Natural killer cell (primary cell): ENCODE results near the gene CFAP57. TPM values are rescaled to one million over a fixed set of nuclear protein-coding genes. Genes with fewer than 3 reads are reported as not detected.

Source experiments
- ATAC-seq, 3 donors: fragments of 150-1000 bp in 2 of 3; fragments of 200-7000 bp in 1 of 3; cut with Tn5 transposase; 1 replicate in 1 of 3; 2 replicates in 2 of 3; pipeline ENCODE4 v1.10.0; 2021; ENCODE audit warnings: mild to moderate bottlenecking in 2 of 3, moderate library complexity in 2 of 3
- DNase-seq, 2 donors: peaks; one replicate each; pipeline versions ENCODE4 v3.0.0 to v3.0.0-alpha.2; 2013 to 2021; ENCODE audit warnings: mixed read lengths in 1 of 2
- H3K27ac ChIP-seq: one replicate; pipeline ENCODE4 v1.5.1; 2013; ENCODE audit warnings: mild to moderate bottlenecking, low read length
- H3K27me3 ChIP-seq: one replicate; pipeline ENCODE4 v1.6.1; 2013; ENCODE audit warnings: low read length; ENCODE audit not compliant: control insufficient read depth, insufficient read depth
- H3K36me3 ChIP-seq: one replicate; pipeline ENCODE4 v1.6.1; 2013; ENCODE audit warnings: low read length; ENCODE audit not compliant: control insufficient read depth, insufficient read depth
- H3K4me1 ChIP-seq: one replicate; pipeline ENCODE4 v1.6.1; 2013; ENCODE audit warnings: low read length; ENCODE audit not compliant: control insufficient read depth, insufficient read depth
- H3K4me3 ChIP-seq: one replicate; pipeline ENCODE4 v1.5.1; 2013; ENCODE audit warnings: low read length
- H3K9me3 ChIP-seq: one replicate; pipeline ENCODE4 v1.6.1; 2013; ENCODE audit warnings: low read length; ENCODE audit not compliant: control insufficient read depth, insufficient read depth
- H3K27ac Mint-ChIP-seq, 2 donors: one replicate each; pipeline ENCODE4 v1.8.0; 2022; ENCODE audit warnings: mild to moderate bottlenecking in 2 of 2, mixed read lengths in 2 of 2, moderate library complexity in 1 of 2
- H3K27me3 Mint-ChIP-seq, 2 donors: one replicate each; pipeline ENCODE4 v1.8.0; 2022; ENCODE audit warnings: low read depth in 2 of 2, mixed read lengths in 2 of 2
- H3K36me3 Mint-ChIP-seq: one replicate; pipeline ENCODE4 v1.8.0; 2022; ENCODE audit warnings: mixed read lengths
- H3K4me1 Mint-ChIP-seq, 2 donors: one replicate each; pipeline ENCODE4 v1.8.0; 2022; ENCODE audit warnings: mixed read lengths in 2 of 2
- H3K4me3 Mint-ChIP-seq: one replicate; pipeline ENCODE4 v1.8.0; 2022; ENCODE audit warnings: mild to moderate bottlenecking, moderate library complexity, mixed read lengths
- H3K9me3 Mint-ChIP-seq, 2 donors: one replicate each; pipeline ENCODE4 v1.8.0; 2022; ENCODE audit warnings: mixed read lengths in 2 of 2
- CTCF ChIP-seq: fragments of 200-600 bp; IDR thresholded peaks from one replicate; pipeline ENCODE4 v1.8.0; 2022; ENCODE audit warnings: antibody characterized with exemption
- WGBS: methylation state at CpG from one replicate; pipeline ENCODE4 v1.1.7; 2013; ENCODE audit warnings: missing lambda C conversion rate; ENCODE audit not compliant: insufficient coverage; 5-methylcytosine and 5-hydroxymethylcytosine counted together
- intact Hi-C: fragments of 100-400 bp; cut with micrococcal nuclease; formaldehyde crosslinking; loops from one replicate; pipeline ENCODE4 v1.14.2; 2022
- total RNA-seq, 4 donors: library from RNA; stranded (reverse); fragments of 120-200 nt in 1 of 4; gene quantifications; one replicate each; pipeline versions ENCODE4 v1.2.3 to v1.2.4, GENCODE V29; 2013 to 2022

CFAP57 gene
- total RNA-seq, 3 donors from 2014 or later (not counting 1 experiment from before 2014, with no cell fraction given) = 0.19 TPM; not detected in 2

GRCh38 chr1:43238991-43239469 lies 66.9 kb downstream of the CFAP57 start:
- ATAC-seq = no peak
- H3K36me3 Mint-ChIP-seq = no peaks in the 10 kb centered on the region
- TF ChIP-seq CTCF = no peak
- H3K27me3 ChIP-seq = no peaks in the 10 kb centered on the region
- intact Hi-C loops = no loop called here
- H3K9me3 Mint-ChIP-seq = no peaks in the 10 kb centered on the region
- no peaks in the 10 kb centered on the region for H3K4me1 Mint-ChIP-seq
- no peaks in the 10 kb centered on the region for H3K36me3 ChIP-seq
- peaks cover 4% of the 10 kb centered on the region for H3K4me1 ChIP-seq
- DNase-seq = no peak
- H3K4me3 Mint-ChIP-seq = no peak overlapping the region
- no peaks in the 10 kb centered on the region for H3K9me3 ChIP-seq
- no peak overlapping the region for H3K4me3 ChIP-seq
- H3K27ac Mint-ChIP-seq = no peak overlapping the region
- H3K27ac ChIP-seq = no peak overlapping the region
- peaks cover 0 to 2% of the 10 kb centered on the region in 2 donors for H3K27me3 Mint-ChIP-seq
- 81% methylated on average over 3 of the region's 3 CpGs for WGBS

GRCh38 chr1:43239484-43239883 lies 67.4 kb downstream of the CFAP57 start:
- Mint-ChIP-seq H3K4me1 (no peaks in the 10 kb centered on the region), H3K27ac (no peak overlapping the region), H3K4me3 (no peak overlapping the region), H3K9me3 (no peaks in the 10 kb centered on the region), H3K36me3 (no peaks in the 10 kb centered on the region), H3K27me3 (peaks cover 0 to 2% of the 10 kb centered on the region in 2 donors)
- Histone ChIP-seq H3K27me3 (no peaks in the 10 kb centered on the region), H3K27ac (no peak overlapping the region), H3K36me3 (no peaks in the 10 kb centered on the region), H3K4me3 (no peak overlapping the region), H3K4me1 (peaks cover 4% of the 10 kb centered on the region), H3K9me3 (no peaks in the 10 kb centered on the region)
- WGBS = 25% methylated on average over 3 of the region's 3 CpGs
- ATAC-seq (no peak), DNase-seq (no peak)
- no peak for TF ChIP-seq CTCF
- intact Hi-C loops = no loop called here

GRCh38 chr1:43241413-43241836 lies 69.3 kb downstream of the CFAP57 start:
- WGBS = 69% methylated on average over 6 of the region's 6 CpGs
- Mint-ChIP-seq H3K4me3 (no peak overlapping the region), H3K27ac (no peak overlapping the region), H3K27me3 (peaks cover 0 to 5% of the 10 kb centered on the region in 2 donors), H3K36me3 (no peaks in the 10 kb centered on the region), H3K9me3 (no peaks in the 10 kb centered on the region), H3K4me1 (no peaks in the 10 kb centered on the region)
- TF ChIP-seq CTCF = no peak
- Histone ChIP-seq H3K36me3 (no peaks in the 10 kb centered on the region), H3K4me3 (no peak overlapping the region), H3K4me1 (peaks cover 4% of the 10 kb centered on the region), H3K27ac (no peak overlapping the region), H3K27me3 (no peaks in the 10 kb centered on the region), H3K9me3 (no peaks in the 10 kb centered on the region)
- DNase-seq = no peak
- no peak for ATAC-seq
- intact Hi-C loops = no loop called here

- no peaks in the 10 kb centered on the region for H3K4me1 Mint-ChIP-seq
- peaks cover 0 to 5% of the 10 kb centered on the region in 2 donors for H3K27me3 Mint-ChIP-seq
- H3K4me3 ChIP-seq = no peak overlapping the region
- H3K36me3 ChIP-seq = no peaks in the 10 kb centered on the region
- no peak overlapping the region for H3K27ac Mint-ChIP-seq
- H3K36me3 Mint-ChIP-seq = no peaks in the 10 kb centered on the region
- H3K9me3 Mint-ChIP-seq = no peaks in the 10 kb centered on the region
- intact Hi-C loops = no loop called here
- peaks cover 4% of the 10 kb centered on the region for H3K4me1 ChIP-seq
- DNase-seq = no peak
- no peaks in the 10 kb centered on the region for H3K9me3 ChIP-seq
- whole genome bisulfite sequencing = 96% methylated on average over 6 of the region's 6 CpGs
- H3K27ac ChIP-seq = no peak overlapping the region
- H3K4me3 Mint-ChIP-seq = no peak overlapping the region
- H3K27me3 ChIP-seq = no peaks in the 10 kb centered on the region
- ATAC-seq = no peak
- TF ChIP-seq CTCF = no peak
Observed at GRCh38 chr1:43243299-43243698, 71.2 kb downstream of the CFAP57 start.
